NCI-H345 treated with DMSO at 0.1 percent for 48 hours (cell line): ENCODE results near the gene TEX54.
"Not testable (repeated sequence)": the region's sequence is repeated elsewhere in the genome, so short reads cannot be mapped to it uniquely, and the experiment has no call there.

ENCODE experiments used
- DNase-seq: peaks from one replicate; lab custom pipeline; 2025; ENCODE audit not compliant: unreplicated experiment; lab: John Stamatoyannopoulos, UW

The TEX54 gene

GRCh38 chr11:62835336-62835735 is 2.7 kb upstream of the TEX54 start:
- DNase-seq, result no peak

- DNase-seq, result peak; percentile 95
Observed at GRCh38 chr11:62831520-62832335, 913 bp downstream of the TEX54 start, which contains the start of gene STX5. Gene STX5, minus strand, starts transcription at chr11:62832051. Its CDS starts 808 bp downstream, at chr11:62831243.

- DNase-seq, result no peak
Observed at GRCh38 chr11:62830904-62831519, 1.6 kb downstream of the TEX54 start.

- not testable (repeated sequence) for DNase-seq
Observed at GRCh38 chr11:62828130-62828529, 4.5 kb downstream of the TEX54 start.

GRCh38 chr11:62823677-62824076 is 9.0 kb downstream of the TEX54 start:
- DNase-seq, result no peak

GRCh38 chr11:62817129-62817528 is 15.5 kb downstream of the TEX54 start:
- no peak for DNase-seq

GRCh38 chr11:62816557-62816956 is 16.1 kb downstream of the TEX54 start:
- no peak for DNase-seq

GRCh38 chr11:62811659-62812058 is 21.0 kb downstream of the TEX54 start:
- no peak for DNase-seq

GRCh38 chr11:62810748-62811147 is 21.9 kb downstream of the TEX54 start:
- no peak for DNase-seq

- no peak for DNase-seq
Observed at GRCh38 chr11:62806611-62807121, 26.0 kb downstream of the TEX54 start.

- DNase-seq, result no peak
Observed at GRCh38 chr11:62805961-62806441, 26.6 kb downstream of the TEX54 start.

- peak; percentile 92 for DNase-seq
Observed at GRCh38 chr11:62805076-62805892, 27.4 kb downstream of the TEX54 start, which contains the start of gene NXF1. Gene NXF1, minus strand, starts transcription at chr11:62805440. Its CDS starts 84 bp downstream, at chr11:62805356.

GRCh38 chr11:62804310-62805075 is 28.1 kb downstream of the TEX54 start:
- DNase-seq, result no peak

- no peak for DNase-seq
Observed at GRCh38 chr11:62801071-62801470, 31.6 kb downstream of the TEX54 start.

GRCh38 chr11:62799486-62799885 is 33.2 kb downstream of the TEX54 start:
- DNase-seq, result no peak

GRCh38 chr11:62796281-62796680 is 36.4 kb downstream of the TEX54 start:
- DNase-seq, result no peak

GRCh38 chr11:62794201-62794775 is 38.4 kb downstream of the TEX54 start:
- no peak for DNase-seq

- no peak for DNase-seq
Observed at GRCh38 chr11:62792202-62792575, 40.5 kb downstream of the TEX54 start.

- peak; percentile 74 for DNase-seq
Observed at GRCh38 chr11:62791501-62792201, 41.0 kb downstream of the TEX54 start, which contains the start of gene TMEM223. Gene TMEM223, minus strand, starts transcription at chr11:62792006. Its CDS starts 12 bp downstream, at chr11:62791994.
